ENCODE data around the gene DALRD3.
A peak's percentile ranks its signal among the peaks of the same experiment; 100 is the strongest.

The DALRD3 gene

GRCh38 chr3:49016414-49017228, 1.8 kb downstream of the DALRD3 start:
- TF ChIP-seq CTCF (IDR thresholded peaks at IDR 0.05; ENCODE audit: low read depth, low read length, missing control alignments): no peak
- DNase-seq (ENCODE audit: low read depth): no peak
- H3K4me3 ChIP-seq (ENCODE audit: low read depth, low read length): no peak overlapping the region

- H3K4me3 ChIP-seq (ENCODE audit: low read depth, low read length): no peak overlapping the region
- no peak for DNase-seq (ENCODE audit: low read depth)
- TF ChIP-seq CTCF (IDR thresholded peaks at IDR 0.05; ENCODE audit: low read depth, low read length, missing control alignments): no peak
These were observed 2.6 kb downstream of the DALRD3 start for GRCh38 chr3:49015765-49016164.

DNA sequence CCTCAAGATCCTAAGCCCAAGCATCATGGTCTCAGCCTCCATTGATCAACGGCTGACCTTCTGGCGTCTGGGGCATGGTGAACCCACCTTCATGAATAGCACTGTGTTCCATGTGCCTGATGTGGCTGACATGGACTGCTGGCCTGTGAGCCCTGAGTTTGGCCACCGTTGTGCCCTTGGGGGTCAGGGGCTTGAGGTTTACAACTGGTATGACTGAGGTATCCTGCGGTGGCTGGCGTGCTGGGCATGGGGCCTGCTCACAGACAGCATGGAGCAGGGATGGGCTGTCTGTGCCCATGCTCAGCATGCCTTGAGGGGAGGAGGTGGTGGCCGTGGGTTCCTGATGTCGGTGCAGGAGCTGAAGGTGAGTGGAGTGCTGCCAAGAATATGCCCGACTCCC, 3.3 kb downstream of the DALRD3 start:
- TF ChIP-seq CTCF (IDR thresholded peaks at IDR 0.05; ENCODE audit: low read depth, low read length, missing control alignments): no peak

DNA sequence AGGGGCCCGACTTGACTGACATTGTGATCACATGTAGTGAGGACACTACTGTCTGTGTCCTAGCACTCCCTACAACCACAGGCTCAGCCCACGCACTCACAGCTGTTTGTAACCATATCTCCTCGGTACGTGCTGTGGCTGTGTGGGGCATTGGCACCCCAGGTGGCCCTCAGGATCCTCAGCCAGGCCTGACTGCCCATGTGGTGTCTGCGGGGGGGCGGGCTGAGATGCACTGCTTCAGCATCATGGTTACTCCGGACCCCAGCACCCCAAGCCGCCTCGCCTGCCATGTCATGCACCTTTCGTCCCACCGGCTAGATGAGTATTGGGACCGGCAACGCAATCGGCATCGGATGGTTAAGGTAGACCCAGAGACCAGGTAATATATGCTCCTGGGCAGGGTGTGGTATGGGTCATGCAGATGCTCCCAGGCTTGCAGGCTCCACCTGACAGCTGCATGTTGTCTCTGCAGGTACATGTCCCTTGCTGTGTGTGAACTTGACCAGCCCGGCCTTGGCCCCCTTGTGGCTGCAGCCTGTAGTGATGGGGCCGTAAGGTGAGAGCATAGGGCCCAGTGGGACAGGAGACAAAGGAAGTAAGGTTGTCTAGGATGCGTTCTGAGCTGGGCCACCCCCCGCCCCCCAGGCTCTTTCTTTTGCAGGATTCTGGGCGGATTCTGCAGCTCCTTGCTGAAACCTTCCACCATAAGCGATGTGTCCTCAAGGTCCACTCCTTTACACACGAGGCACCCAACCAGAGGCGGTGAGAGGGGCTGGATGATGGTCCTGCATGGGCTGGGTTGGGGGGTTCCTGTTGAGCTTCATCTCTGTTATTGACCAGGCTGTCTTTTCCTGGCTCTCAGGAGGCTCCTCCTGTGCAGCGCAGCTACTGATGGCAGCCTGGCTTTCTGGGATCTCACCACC, 4.4 kb downstream of the DALRD3 start:
- H3K4me3 ChIP-seq (ENCODE audit: low read depth, low read length): no peak overlapping the region
- no peak for DNase-seq (ENCODE audit: low read depth)
- TF ChIP-seq CTCF (IDR thresholded peaks at IDR 0.05; ENCODE audit: low read depth, low read length, missing control alignments): peak; percentile 76

More for the DNA sequence above, 3.3 kb downstream of the DALRD3 start:
- H3K4me3 ChIP-seq (ENCODE audit: low read depth, low read length): no peak overlapping the region
- DNase-seq (ENCODE audit: low read depth): no peak

DNA sequence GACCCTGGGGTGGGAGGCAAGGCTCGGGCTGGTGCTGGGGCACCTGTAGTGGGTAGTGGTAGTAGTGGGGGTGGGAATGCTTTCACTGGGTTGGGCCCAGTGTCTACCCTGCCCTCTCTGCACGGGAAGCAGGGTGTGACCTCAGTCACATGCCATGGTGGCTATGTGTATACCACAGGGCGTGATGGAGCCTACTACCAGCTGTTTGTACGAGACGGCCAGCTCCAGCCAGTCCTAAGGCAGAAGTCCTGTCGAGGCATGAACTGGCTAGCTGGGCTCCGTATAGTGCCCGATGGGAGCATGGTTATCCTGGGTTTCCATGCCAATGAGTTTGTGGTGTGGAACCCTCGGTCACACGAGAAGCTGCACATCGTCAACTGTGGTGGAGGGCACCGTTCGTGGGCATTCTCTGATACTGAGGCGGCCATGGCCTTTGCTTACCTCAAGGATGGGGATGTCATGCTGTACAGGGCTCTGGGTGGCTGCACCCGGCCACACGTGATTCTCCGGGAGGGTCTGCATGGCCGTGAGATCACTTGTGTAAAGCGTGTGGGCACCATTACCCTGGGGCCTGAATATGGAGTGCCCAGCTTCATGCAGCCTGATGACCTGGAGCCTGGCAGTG, 5.2 kb downstream of the DALRD3 start:
- no peak for DNase-seq (ENCODE audit: low read depth)
- H3K4me3 ChIP-seq (ENCODE audit: low read depth, low read length): no peak overlapping the region
- TF ChIP-seq CTCF (IDR thresholded peaks at IDR 0.05; ENCODE audit: low read depth, low read length, missing control alignments): no peak

GRCh38 chr3:49012441-49013017, 5.9 kb downstream of the DALRD3 start:
- no peak overlapping the region for H3K4me3 ChIP-seq (ENCODE audit: low read depth, low read length)
- no peak for DNase-seq (ENCODE audit: low read depth)
- no peak for TF ChIP-seq CTCF (IDR thresholded peaks at IDR 0.05; ENCODE audit: low read depth, low read length, missing control alignments)
